GM21619 (cell line): ENCODE results near the gene TRAPPC12.
"Not testable (repeated sequence)": the region's sequence is repeated elsewhere in the genome, so short reads cannot be mapped to it uniquely, and the experiment has no call there.

Source experiments
- ATAC-seq: cut with Tn5 transposase; IDR thresholded peaks from one replicate; pipeline ENCODE4 v1.9.1; 2021; ENCODE audit not compliant: unreplicated experiment

TRAPPC12 gene

GRCh38 chr2:3430740-3431490 is 51.4 kb downstream of the TRAPPC12 start:
- no peak for ATAC-seq

DNA sequence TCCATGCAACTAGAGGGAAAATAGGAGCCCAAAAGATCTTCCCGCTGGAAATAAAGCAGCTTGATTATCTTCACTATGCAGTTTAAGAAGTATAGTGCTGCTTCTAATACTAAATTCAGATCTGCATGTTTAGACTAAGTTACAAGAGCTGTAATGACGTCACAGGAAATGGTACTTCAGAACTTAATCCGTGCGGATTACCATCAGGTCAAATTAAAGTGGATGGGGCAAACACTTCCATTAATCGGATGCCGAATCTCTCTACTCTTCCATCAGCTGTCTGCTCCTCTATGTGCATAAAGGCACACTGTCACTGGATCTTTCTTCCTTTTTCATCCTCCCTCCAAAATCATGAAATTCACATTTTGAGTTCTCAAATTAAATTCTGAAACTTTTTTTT is 52.6 kb downstream of the TRAPPC12 start:
- ATAC-seq: no peak

- no peak for ATAC-seq
Measured at GRCh38 chr2:3432693-3433338, 53.3 kb downstream of the TRAPPC12 start.

DNA sequence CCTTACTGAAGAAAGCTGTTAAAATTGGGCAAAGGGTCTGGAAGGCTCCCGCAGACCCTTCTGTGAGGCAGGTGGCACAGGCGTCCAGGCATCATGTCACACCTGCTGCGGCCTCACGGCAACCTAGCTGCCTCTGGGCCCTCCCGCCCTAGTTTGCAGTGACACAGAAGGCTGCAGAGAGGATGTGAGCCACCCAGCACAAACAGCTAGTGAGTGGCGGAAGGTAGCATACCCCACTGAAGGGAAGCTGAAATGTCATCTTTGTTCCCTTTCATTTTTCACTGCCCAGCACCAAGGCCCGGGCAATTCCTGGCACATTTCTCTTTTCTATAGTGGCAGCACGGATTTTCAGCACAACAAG is 53.8 kb downstream of the TRAPPC12 start:
- ATAC-seq: no peak

- ATAC-seq: no peak
Measured at GRCh38 chr2:3433776-3434400, 54.4 kb downstream of the TRAPPC12 start.

GRCh38 chr2:3434654-3435053 is 55.2 kb downstream of the TRAPPC12 start:
- no peak for ATAC-seq

DNA sequence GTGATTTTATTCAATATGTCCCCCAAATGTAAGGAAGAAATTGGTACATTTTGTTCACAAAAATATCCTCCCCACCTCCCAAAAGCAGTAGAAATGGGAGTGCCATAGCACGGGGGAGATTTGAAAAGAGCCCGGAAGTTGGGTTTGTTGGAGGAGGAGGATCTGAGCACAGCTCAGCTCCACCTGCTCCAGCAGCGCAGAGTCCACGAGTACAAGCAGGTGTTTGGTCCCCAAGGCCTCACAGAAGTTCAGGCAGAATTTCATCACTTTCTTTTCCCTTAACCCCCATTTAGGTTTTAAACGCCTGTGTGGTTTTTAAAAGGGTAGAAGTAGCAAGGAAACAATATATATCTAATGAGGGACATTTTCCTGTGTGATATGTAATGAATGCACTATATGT is 56.0 kb downstream of the TRAPPC12 start:
- no peak for ATAC-seq

- ATAC-seq: no peak
Measured at GRCh38 chr2:3440477-3440876, 61.0 kb downstream of the TRAPPC12 start.

DNA sequence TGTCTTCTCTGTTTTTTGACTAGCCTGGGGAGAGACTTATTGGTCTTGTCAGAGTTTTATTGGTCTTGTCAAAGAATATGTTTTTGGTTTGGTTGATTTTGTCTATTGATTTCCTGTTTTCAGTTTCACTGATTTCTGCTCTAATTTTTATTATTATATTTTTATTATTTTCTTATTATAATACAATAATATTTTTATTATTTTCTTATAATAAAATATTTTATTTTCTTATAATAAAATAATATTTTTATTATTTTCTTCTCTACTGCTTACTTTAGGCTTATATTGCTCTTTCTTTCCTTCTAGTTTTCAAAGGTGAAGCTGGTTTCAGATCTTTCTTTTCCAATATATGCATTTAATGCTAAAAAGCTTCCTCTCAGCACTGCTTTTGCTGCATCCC is 62.0 kb downstream of the TRAPPC12 start:
- no peak for ATAC-seq

DNA sequence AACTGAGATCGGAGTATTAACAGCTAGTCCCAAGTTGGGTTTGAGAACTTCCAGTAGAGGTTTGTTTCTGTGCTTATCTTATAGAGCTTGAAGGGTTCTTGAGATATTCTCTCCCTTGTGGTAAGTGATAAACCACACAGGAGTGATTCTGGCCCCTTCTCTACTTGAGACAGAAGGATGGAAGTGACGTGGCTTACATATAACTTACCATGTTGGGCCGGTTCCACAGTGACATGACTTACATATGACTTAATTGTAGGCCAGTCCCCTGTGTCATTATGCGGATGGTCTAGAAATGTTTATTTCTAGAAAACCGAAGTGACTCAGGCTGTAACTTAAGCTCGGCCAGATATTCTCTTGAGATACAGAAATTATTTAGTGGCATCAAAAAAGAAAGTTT is 62.7 kb downstream of the TRAPPC12 start:
- ATAC-seq: peak; percentile 86

DNA sequence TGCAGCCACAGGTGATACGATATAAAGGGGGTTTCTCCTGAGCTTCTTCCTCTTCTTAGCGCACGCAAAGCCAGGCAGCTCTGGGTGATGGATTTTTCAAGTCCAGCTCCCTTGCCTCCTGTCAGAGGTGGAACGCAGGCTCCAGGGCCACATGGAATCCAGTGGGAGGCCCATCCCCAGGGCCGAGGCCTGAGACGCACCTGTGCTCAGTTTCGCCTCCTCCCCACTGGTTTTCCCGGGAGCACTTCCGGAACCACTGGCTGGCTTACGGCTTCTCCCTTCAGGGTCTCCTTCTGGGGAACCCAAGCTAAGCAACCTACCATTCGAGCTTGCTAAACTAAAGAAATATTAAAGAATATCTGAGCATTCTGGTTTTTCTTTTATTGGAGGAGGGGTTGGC is 63.6 kb downstream of the TRAPPC12 start:
- ATAC-seq: no peak

DNA sequence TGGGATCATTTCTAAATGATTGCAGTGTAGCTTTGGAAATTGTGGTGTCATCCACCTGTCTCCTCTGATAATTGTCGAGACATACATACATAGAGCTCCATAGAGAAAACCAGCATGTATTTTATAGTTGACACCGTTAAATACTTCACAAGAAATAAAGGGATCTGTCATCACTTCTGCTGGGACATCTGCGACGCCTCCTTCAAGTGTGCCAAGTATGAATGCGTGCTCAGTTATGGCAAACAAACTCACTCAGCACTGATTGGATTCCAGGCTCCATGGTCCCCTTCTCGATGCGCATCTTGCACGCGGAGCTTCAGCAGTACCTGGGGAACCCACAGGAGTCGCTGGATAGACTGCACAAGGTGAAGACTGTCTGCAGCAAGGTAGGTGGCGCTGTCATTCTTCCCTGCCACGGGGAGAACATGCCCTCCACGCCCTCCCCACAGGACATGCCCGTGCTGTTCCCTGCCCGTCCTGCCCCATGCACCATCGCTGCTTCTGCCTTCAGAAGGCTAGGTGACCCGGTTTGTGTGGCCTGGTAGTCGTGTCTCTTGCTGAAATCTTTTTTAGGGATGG is 64.1 kb downstream of the TRAPPC12 start:
- ATAC-seq: no peak

DNA sequence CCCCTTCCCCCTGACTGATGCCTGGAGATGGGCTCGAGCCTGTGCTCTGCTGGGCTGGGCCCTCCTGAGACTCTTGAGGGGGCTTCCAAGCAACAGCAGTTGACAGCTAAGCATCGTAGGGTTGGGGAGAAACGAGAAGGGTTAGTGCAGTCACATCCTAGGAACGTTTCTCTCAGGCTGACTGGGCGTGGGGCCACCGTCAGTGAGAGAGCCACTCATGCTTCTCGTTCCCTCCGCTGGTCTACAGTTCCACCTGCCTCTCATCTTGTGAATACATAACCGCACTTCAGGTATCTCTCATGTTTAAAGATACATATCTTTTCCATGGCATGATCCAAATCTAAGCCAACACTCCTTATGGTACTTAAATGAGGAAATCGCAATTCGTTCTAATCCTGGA is 66.4 kb downstream of the TRAPPC12 start:
- no peak for ATAC-seq

DNA sequence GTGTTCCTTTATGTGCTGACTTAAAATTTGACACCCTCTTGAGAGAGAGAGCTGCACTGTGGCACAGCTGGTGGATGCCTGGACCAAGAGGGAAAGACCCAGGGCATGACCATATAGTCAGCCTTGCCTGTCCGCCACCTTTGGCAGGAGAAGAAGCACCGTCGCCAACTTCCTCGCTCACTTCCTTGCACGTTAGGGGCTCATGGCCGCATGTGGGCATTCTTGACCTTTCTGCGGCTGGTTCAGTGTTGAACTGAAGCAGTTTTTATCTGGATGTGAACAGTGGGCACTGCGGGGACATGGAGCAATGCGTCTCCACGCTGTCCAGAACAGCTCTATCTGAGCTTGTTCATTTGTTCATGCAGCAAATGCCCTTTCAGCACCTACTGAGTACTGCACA is 66.9 kb downstream of the TRAPPC12 start:
- ATAC-seq: no peak

GRCh38 chr2:3447186-3447585 is 67.7 kb downstream of the TRAPPC12 start:
- not testable (repeated sequence) for ATAC-seq

DNA sequence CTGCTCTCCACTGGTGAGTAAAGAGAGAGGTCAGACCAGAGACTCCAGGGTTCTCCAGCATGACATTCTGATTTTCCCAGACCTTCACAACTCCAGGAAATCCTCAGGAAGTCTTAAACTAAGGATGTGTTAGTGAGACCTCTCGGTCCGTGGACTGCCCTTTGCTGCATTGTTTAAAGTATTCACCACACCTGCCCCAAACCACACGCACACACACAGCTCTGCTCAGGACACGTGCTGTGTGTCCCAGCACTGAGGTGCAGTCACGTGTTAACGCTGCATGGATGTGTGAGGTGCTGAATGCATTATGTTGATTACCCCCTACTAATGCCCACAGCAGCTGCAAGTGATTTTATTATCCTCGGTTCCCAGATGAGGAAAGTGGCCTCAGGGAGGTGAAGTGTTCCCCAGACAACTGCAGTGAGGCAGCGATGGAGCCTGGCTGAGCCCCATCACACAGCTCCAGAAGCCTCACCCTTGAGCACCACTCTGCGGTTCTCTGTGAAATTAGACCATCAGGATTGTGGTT is 68.4 kb downstream of the TRAPPC12 start:
- ATAC-seq: no peak

DNA sequence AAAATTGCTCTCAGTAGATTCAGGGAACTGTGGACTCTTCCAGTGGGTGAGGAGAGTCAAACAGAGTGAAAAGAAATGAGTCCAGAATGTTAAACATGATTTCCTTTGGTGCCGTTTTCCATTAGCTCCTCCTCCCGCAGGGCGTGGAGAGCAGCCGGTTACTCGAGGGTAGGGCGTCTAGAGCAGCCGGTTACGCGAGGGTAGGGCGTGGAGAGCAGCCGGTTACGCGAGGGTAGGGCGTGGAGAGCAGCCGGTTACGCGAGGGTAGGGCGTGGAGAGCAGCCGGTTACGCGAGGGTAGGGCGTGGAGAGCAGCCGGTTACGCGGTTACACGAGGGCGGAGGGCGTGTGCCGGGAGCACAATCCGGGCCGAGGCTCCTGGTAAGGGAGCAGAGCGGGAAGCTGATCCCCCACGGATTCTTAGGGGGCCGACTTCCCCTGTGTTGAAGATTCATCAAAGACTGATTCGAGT is 69.0 kb downstream of the TRAPPC12 start:
- not testable (repeated sequence) for ATAC-seq

DNA sequence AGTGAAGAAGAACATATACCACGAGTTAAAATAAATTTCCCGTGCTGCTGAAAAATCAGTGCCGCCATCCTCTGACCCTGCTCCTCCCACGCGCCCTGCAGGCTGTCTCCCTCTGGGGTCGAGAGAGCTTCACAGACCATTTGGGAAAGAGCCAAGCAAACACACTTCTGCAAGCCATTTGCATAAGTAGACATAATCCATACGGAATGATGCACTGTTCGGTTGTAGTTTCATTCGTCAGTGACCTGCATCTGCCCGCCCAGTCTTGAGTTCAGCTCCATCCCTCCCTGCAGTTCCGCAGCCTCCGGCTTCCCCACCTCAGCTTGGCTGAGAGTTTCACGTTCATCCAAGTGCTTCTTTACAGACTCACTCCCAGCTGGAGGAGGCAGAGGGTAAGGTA is 69.6 kb downstream of the TRAPPC12 start:
- no peak for ATAC-seq

DNA sequence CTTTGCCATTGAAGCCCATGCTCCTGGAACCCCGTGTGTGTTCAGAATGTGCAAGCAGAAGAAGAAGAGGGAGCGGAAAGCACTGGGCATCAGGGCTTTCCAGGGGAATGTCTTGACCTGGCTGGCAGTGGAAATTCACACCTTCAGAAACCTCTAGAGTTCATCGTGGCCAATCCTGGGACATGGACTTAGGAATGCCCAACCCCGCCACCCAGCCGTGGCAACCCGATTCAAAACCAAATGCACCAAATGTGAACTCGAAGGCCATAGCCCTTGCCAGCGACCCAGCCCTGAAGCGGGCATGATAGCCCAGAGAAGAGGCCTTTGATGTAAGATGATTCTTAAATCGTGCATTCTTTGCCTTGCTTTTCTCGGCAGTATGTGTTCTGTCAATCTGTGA is 70.4 kb downstream of the TRAPPC12 start:
- no peak for ATAC-seq

DNA sequence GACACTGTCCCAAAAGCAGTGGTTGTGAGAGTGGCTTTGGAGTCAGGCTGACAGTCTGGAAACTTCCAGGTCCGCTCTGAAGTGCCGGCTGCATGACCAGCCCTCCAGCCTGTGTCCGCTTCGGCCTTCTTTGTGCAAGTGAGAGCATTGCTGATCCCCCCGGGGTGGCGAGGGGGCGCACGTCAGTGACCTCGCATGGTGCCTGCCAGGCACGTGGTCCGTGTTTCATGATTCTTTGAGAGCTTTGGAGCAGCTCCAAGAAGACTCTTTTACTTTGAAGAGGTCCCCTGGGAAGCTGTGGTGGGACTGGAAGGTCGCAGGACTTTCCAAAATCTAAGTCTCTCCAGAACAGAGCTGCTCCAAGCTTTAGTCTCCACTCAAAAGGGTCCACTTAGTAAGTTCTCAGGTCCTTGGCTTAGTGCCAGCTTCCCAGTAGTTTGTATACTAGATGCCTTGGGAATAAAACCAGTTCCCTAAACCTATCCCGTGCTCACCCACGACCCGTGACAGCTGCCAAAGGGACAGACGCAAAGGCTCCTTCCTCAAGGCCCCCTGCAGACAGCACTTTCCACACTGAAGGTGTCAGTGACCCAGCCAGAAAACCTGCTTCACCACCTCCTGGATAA is 71.0 kb downstream of the TRAPPC12 start:
- no peak for ATAC-seq

GRCh38 chr2:3451169-3451568 is 71.7 kb downstream of the TRAPPC12 start:
- no peak for ATAC-seq
